GM19193 (cell line): ENCODE results near the gene PRCD.

Experiments
- POLR2A ChIP-seq: IDR thresholded peaks from 4 replicates; pipeline ENCODE4 v1.6.1; 2011; ENCODE audit not compliant: insufficient read depth, insufficient read length; ENCODE audit errors: extremely low read depth

Gene PRCD

GRCh38 chr17:76585649-76586593 is 46.1 kb downstream of the PRCD start, which contains the start of gene ST6GALNAC2:
Gene ST6GALNAC2, minus strand, starts transcription at chr17:76585860. Its CDS starts 52 bp downstream, at chr17:76585808.
- TF ChIP-seq POLR2A = no peak

GRCh38 chr17:76586741-76587487 is 47.1 kb downstream of the PRCD start:
- no peak for TF ChIP-seq POLR2A

GRCh38 chr17:76588182-76588581 is 48.3 kb downstream of the PRCD start:
- no peak for TF ChIP-seq POLR2A

DNA sequence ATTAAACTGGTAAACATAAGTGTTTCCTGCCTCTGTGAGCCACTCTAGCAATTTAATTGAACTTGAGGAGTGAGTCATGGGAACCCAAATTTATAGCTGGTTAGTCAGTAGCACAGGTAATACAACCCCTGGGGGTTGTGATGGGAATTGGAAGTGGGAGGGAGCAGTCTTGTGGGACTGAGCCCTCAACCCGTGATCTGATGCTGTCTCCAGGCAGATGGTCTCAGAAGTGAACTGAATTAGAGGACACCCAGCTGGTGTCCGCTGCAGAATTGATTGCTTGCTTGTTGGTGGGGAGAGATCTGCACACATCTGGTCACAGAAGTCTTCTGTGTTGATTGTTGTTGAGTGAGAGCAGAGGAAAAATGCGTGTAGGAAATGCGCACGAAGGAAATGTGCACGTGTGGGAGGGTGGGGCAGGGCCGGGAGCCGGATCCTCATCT is 53.6 kb downstream of the PRCD start:
- TF ChIP-seq POLR2A = no peak

DNA sequence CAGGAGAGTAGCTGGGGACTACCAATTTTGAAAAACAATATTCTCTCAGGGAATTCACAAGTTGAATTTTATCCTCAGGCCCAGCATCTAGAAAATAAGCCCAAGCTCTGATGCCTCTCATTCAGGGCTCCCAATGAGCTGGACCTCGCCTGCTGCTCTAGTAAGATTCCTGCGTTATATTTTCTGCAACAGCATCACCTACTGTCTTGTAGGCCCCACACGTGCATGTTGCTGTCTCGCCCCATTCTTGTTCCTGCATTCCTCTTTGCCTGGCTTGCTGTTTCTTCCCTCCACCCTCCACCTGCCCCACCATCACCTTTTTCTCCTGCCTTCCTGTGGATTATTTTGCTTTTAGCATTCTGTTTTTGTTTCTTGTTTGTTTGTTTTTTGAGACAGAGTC is 54.1 kb downstream of the PRCD start:
- TF ChIP-seq POLR2A = no peak

DNA sequence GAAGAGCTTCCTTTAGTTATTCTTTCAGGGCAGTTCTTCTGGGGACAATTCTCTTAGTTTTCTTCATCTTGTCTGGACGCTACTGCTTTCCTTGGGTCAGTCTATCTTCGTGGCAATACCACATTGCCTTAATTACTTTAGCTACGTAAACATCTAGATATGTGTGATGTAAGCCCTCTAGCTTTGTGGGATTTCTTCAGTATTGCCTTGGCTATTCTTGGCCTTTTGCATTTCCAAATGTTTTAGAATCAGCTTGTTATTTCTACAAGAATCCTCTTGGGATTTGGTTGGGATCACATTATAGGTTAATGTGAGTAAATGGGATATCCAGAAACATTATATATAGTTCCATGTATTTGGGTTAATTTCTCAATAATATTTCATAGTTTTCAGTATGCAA is 54.8 kb downstream of the PRCD start:
- no peak for TF ChIP-seq POLR2A
